ENCODE measurements around the gene SF3B6.

Gene SF3B6

DNA sequence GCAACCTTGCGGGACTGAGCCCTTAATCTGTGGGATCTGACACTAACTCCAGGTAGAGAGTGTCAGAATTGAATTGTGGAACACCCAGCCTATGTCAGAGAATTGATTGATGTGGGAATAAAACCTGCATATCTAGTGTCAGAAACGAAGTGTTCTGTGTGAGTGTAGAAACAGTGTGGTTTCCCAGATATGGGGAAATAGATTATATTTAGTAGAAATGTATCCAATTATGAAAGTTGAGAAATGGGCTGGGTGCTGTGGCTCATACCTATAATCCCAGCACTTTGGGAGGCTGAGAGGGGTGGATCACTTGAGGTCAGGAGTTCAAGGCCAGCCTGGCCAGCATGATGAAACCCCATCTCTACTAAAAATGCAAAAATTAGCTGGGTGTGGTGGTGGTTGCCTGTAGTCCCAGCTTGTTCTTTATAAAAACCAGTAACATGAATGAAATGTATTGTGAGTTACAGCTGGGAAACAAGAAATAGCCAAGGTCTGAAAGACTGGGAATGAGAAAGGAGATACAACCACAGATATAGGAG lies 12.8 kb upstream of the SF3B6 start:
- no peak for DNase-seq

- DNase-seq, result no peak
Observed at GRCh38 chr2:24087032-24087431, 10.9 kb upstream of the SF3B6 start.

- DNase-seq, result no peak
Observed at GRCh38 chr2:24086241-24086640, 10.1 kb upstream of the SF3B6 start.

- DNase-seq, result no peak
Observed at GRCh38 chr2:24085200-24085489, 9.0 kb upstream of the SF3B6 start.

DNA sequence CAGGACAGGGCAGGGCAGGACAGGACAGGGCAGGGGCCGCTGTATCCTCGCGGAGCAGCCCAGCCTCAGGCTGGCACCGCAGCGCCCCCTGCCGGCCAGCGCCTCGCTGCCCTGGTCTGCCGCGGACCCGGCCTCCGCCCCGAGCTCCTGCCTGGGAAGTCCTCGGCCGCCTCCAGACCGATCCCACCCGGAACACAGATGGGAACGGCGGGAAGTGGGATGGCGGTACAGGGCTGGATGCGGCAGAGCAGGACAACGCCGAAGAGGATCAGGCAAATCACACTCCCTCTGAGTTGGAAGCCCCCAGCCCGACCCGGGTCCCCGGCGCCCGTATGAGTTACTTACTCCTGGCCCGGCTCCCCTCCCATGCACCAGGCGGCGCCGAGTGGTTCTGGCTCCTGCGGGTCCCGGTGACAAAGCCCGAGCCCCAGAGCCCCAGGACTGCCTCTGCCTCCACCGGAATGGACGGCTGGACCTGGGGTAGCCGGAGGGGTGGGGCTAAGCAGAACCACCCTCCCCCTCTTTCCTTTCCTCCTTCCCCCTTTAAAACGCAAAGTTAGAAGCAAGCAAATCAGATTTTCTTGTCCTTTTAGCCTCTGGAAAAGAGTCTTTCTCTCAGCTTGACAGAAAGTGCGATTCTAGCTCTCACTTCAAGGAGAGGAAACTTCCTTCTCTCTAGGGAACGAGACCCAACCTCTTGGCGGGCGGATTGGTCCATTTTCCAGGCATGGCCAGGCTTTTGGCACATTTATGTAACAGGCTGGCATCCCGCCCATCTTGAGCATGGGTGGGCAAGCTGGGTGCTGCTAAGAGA lies 8.5 kb upstream of the SF3B6 start, which contains the start of gene TP53I3:
TSS of gene TP53I3 (minus strand) at position 449 of the 814 bp plus-strand sequence. CDS start 508 bp downstream, outside the sequence.
- DNase-seq, result peak; percentile 88

- DNase-seq, result no peak
Observed at GRCh38 chr2:24083567-24084385, 7.7 kb upstream of the SF3B6 start.

DNA sequence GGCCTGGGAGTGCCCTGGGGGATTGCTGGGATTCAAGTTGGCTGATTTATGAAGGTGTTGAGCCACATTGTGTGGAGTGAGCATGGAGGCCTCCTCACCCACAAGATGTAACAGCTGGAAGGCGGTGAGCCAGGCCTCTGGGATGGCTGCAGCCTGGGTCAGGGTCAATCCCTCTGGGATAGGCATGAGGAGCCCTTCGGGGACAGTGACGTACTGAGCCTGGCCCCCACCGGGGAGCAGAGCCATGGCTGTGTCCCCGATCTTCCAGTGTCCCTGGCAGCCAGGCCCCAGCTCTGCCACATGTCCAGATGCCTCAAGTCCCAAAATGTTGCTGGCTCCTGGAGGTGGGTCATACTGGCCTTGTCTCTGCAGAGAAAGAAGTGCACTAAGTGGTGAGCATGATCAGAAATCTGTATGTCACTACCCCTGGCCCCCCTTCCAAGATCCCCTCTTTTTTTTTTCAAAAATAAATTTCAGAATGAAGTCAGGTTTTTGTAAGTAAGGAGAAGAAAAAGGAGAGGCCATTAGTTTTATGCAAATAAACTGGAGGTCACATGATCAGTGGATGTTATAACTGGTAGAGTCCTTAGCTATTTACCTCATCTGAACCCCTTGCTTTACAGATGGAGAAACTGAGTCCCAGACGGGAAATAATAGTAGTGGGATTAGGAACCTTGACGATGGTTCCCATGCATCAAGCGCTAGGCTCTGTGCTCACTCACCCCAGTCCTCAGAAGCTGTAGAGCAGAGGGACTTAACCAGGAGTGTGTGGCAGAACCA lies 6.9 kb upstream of the SF3B6 start:
- no peak for DNase-seq

DNA sequence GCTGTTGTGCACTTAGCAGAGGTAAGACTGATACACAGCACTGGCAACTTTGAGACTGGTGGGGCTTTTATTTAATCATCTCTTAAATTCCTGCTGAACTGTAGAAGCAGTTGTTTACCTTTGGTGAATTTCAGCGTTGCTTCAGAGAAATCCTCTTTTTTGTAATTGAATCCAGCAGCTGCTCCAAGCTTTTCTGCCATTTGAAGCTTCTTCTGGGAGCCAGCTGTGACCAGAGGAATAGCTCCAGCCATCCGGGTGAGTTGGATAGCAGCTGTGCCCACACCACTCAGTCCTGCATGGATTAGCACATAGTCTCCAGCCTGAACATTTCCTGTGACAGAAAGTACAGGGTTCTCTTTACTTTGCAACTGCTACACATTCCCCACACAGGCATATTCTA lies 4.6 kb upstream of the SF3B6 start:
- DNase-seq, result no peak

DNA sequence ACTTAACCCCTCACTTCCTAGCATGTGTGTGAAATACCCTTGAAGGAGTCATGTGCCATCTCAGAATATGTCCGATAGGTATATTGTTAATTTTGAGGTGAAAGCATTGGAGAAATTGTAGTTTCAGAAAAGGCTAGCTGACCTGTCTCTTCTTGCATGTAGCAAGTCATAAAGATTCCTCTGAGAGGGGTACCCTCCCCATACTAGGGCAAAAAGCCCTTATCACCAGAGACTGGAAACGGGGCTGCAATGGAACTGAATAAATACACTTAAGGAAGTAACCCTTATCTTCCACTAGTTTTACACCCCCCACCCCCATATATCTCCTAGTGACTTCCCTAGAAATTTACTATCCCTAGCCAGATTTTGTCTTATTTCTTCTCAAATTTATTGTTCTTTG lies 1.8 kb upstream of the SF3B6 start:
- no peak for DNase-seq

DNA sequence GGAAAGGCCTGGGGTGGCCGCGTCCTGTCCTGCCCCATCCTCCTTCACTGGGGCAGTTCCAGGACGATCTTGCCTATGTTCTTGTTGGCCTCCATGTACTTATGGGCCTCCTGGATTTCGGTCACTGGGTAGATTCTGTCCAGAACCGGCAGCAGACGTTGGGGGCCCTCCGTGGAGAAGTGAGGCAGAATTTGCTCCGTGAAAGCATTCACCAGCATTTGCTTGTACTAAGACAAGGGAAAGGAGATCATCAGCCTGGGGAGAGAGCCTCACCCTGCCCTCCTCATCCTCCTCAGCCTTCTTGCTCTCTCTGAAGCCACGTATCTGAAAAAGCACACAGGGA lies 1.4 kb upstream of the SF3B6 start:
- no peak for DNase-seq

- no peak for DNase-seq
Observed at GRCh38 chr2:24076849-24077534, 866 bp upstream of the SF3B6 start.

DNA sequence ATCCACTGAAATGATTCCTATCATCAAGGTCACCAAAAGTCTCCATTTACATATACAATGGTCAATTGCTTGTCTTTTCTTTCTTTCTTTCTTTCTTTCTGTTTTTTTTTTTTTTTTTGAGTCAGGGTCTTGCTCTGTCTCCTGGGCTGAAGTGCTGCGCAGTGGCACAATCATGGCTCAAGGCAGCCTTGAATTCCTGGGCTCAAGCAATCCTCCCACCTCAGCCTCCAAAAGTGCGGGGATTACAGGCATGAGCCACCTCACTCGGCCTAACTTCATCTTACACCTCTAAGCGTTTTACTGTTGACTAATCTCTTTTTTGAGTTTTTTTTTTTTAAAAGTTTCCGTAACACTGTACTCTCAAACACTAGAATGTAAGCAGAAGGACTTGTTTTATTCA lies 867 bp downstream of the SF3B6 start:
- DNase-seq, result no peak

GRCh38 chr2:24073816-24074215 lies 2.3 kb downstream of the SF3B6 start:
- DNase-seq, result no peak

GRCh38 chr2:24072259-24072658 lies 3.9 kb downstream of the SF3B6 start:
- no peak for DNase-seq

GRCh38 chr2:24065341-24065740 lies 10.8 kb downstream of the SF3B6 start:
- DNase-seq, result no peak

- DNase-seq, result no peak
Observed at GRCh38 chr2:24058564-24059271, 17.4 kb downstream of the SF3B6 start.

DNA sequence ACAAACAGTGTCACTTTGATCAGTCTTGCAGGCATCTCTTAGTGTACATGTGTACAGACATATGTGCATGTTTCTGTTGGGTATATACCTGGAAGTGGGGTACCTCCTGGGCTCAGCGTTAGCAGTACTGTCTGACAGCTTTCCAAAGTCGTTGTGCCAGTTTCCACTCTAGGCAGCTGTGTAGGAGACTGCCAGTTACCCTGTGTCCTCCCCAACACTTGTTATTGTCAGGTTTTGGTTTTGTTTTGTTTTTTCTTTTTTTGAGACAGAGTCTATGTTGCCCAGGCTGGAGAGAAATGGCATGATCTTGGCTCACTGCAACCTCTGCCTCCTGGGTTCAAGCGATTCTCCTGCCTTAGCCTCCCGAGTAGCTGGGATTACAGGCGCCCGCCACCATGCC lies 20.4 kb downstream of the SF3B6 start:
- no peak for DNase-seq

GRCh38 chr2:24054366-24055010 lies 21.6 kb downstream of the SF3B6 start:
- no peak for DNase-seq

DNA sequence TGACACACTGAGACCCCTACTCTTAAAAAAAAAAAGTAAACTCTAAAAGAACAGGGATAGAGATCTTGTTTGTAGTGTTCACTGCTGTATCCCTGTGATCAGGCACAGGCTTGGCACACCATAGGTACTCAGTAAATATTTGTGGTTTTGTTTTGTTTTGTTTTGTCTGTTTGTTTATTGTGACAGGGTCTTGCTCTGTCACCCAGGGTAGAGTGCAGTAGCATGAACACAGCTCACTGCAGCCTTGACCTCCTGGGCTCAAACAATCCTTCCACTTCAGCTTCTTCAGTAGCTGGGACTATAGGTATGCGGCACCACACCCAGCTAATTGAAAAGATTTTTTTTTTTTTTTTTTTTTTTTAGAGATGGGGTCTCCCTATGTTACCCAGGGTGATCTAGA lies 23.2 kb downstream of the SF3B6 start:
- no peak for DNase-seq

GRCh38 chr2:24051833-24052232 lies 24.3 kb downstream of the SF3B6 start:
- no peak for DNase-seq
